Measurements from ENCODE around the gene IRX2. TPM values are rescaled to one million over a fixed set of nuclear protein-coding genes. Genes with fewer than 3 reads are reported as not detected.

IRX2 gene
- total and polyA plus RNA-seq, 10 of the 15 experiments (the other 5 are each of a cell fraction or from before 2014, with no cell fraction given) = not detected

DNA sequence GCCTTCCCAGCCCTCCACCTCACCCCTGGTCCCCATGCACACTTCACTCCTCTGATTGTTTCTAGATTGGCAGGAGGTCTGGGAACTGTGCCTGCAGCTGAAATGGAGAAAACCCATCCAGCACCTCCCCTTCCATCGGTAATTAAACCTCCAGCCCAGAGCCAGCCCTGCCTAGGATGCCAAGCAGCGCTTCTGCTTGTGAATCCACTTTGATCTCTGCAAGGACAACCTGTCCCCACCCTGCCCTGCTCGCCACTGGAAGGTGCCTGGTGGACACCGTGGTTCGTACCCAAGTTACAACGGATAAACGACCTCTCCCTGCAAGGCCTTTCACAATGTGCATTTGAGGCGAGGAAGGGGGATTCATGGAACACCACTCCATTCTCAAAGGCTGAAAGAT, 50.6 kb downstream of the IRX2 start (continued):
- TF ChIP-seq, protein P1, sequence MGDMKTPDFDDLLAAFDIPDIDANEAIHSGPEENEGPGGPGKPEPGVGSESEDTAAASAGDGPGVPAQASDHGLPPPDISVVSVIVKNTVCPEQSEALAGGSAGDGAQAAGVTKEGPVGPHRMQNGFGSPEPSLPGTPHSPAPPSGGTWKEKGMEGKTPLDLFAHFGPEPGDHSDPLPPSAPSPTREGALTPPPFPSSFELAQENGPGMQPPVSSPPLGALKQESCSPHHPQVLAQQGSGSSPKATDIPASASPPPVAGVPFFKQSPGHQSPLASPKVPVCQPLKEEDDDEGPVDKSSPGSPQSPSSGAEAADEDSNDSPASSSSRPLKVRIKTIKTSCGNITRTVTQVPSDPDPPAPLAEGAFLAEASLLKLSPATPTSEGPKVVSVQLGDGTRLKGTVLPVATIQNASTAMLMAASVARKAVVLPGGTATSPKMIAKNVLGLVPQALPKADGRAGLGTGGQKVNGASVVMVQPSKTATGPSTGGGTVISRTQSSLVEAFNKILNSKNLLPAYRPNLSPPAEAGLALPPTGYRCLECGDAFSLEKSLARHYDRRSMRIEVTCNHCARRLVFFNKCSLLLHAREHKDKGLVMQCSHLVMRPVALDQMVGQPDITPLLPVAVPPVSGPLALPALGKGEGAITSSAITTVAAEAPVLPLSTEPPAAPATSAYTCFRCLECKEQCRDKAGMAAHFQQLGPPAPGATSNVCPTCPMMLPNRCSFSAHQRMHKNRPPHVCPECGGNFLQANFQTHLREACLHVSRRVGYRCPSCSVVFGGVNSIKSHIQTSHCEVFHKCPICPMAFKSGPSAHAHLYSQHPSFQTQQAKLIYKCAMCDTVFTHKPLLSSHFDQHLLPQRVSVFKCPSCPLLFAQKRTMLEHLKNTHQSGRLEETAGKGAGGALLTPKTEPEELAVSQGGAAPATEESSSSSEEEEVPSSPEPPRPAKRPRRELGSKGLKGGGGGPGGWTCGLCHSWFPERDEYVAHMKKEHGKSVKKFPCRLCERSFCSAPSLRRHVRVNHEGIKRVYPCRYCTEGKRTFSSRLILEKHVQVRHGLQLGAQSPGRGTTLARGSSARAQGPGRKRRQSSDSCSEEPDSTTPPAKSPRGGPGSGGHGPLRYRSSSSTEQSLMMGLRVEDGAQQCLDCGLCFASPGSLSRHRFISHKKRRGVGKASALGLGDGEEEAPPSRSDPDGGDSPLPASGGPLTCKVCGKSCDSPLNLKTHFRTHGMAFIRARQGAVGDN (IDR thresholded peaks at IDR 0.05) = no peak
- no peak for TF ChIP-seq EGR1 (IDR thresholded peaks at IDR 0.05; ENCODE audit: borderline replicate concordance in 1 of 2, low read depth in 2 of 2, low read length in 2 of 2)
- TF ChIP-seq, protein P2, sequence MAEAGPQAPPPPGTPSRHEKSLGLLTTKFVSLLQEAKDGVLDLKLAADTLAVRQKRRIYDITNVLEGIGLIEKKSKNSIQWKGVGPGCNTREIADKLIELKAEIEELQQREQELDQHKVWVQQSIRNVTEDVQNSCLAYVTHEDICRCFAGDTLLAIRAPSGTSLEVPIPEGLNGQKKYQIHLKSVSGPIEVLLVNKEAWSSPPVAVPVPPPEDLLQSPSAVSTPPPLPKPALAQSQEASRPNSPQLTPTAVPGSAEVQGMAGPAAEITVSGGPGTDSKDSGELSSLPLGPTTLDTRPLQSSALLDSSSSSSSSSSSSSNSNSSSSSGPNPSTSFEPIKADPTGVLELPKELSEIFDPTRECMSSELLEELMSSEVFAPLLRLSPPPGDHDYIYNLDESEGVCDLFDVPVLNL (IDR thresholded peaks at IDR 0.05; ENCODE audit: low read depth, low read length) = no peak
- TF ChIP-seq, protein P3, sequence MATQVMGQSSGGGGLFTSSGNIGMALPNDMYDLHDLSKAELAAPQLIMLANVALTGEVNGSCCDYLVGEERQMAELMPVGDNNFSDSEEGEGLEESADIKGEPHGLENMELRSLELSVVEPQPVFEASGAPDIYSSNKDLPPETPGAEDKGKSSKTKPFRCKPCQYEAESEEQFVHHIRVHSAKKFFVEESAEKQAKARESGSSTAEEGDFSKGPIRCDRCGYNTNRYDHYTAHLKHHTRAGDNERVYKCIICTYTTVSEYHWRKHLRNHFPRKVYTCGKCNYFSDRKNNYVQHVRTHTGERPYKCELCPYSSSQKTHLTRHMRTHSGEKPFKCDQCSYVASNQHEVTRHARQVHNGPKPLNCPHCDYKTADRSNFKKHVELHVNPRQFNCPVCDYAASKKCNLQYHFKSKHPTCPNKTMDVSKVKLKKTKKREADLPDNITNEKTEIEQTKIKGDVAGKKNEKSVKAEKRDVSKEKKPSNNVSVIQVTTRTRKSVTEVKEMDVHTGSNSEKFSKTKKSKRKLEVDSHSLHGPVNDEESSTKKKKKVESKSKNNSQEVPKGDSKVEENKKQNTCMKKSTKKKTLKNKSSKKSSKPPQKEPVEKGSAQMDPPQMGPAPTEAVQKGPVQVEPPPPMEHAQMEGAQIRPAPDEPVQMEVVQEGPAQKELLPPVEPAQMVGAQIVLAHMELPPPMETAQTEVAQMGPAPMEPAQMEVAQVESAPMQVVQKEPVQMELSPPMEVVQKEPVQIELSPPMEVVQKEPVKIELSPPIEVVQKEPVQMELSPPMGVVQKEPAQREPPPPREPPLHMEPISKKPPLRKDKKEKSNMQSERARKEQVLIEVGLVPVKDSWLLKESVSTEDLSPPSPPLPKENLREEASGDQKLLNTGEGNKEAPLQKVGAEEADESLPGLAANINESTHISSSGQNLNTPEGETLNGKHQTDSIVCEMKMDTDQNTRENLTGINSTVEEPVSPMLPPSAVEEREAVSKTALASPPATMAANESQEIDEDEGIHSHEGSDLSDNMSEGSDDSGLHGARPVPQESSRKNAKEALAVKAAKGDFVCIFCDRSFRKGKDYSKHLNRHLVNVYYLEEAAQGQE (IDR thresholded peaks at IDR 0.05; ENCODE audit: low read depth, low read length) = no peak
- TF ChIP-seq PML (IDR thresholded peaks at IDR 0.05; ENCODE audit: low read length) = no peak
- TF ChIP-seq FOS (IDR thresholded peaks at IDR 0.05; ENCODE audit: borderline replicate concordance, extremely low read depth, insufficient read length) = no peak
- no peak for TF ChIP-seq CREB1 (IDR thresholded peaks at IDR 0.05; ENCODE audit: low read depth)
- no peak for TF ChIP-seq PAX8 (IDR thresholded peaks at IDR 0.05)
- TF ChIP-seq MEF2B (IDR thresholded peaks at IDR 0.05; ENCODE audit: partially characterized antibody, poor library complexity, severe bottlenecking) = no peak
- TF ChIP-seq NRF1 (conservative IDR thresholded peaks at IDR 0.05; ENCODE audit: low read depth, low read length) = no peak
- no peak for TF ChIP-seq MTA3 (IDR thresholded peaks at IDR 0.05; ENCODE audit: borderline replicate concordance, low read length)
- no peak for TF ChIP-seq ASH2L (IDR thresholded peaks at IDR 0.05; ENCODE audit: borderline replicate concordance, low read depth)
- no peak for TF ChIP-seq SMC3 (IDR thresholded peaks at IDR 0.05; ENCODE audit: borderline replicate concordance, low read length)
